Endothelial cell of hepatic sinusoid (primary cell): Measurements from ENCODE around the gene KCNK5.

ENCODE experiments used
- in situ Hi-C: cut with HindIII; loops from 2 replicates; pipeline ENCODE4 v1.10.0; 2017; ENCODE audit warnings: low sequenced_read_pairs

Gene KCNK5

GRCh38 chr6:39144481-39145173 lies 84.6 kb downstream of the KCNK5 start:
- in situ Hi-C loops = no loop called here

- in situ Hi-C loops = no loop called here
Measured at GRCh38 chr6:39143238-39143930, 85.9 kb downstream of the KCNK5 start.

DNA sequence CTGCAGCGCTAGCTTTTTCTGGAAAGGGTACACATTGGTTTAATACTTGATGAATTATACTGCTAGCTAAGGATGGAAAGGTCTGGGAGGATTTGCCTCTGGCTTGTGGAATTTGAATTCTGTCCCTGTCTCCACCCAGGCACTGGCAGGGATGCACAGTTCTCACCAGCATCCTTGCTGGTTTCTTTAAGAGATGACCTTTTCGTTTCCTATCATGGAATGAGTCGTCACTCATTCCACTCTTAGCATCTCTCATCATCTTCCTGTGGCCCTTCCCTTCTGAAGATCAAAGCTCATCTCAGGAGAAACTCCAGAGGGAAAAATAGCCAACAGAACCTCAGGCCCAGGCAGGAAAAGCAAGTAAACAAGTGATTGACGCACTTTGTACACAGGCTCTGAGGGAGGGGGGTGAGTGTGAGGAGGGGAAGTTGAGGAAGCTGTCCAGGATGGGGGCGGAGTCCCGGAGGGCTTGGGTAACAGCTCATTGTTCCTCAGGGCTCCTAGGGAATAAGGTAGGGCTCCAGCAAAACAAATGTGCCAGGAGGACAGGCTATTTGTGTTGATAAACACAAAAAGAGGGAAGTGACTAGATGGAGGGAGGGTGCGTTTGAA lies 88.6 kb downstream of the KCNK5 start:
- in situ Hi-C loops = no loop called here
